GM12878 (cell line): Measurements from ENCODE around the gene APCDD1L. TPM values are rescaled to one million over a fixed set of nuclear protein-coding genes. Genes with fewer than 3 reads are reported as not detected.

Experiments
- ATAC-seq: fragments of 200-7000 bp; cut with Tn5 transposase; 3 replicates; pipeline ENCODE4 v1.9.1; 2020; ENCODE audit warnings: mild to moderate bottlenecking, moderate library complexity
- BruUV-seq: library from RNA; stranded (reverse); fragments of 400-500 nt; replicated peaks from 2 replicates; lab custom pipeline; 2021; lab: Mats Ljungman, UMichigan
- CTCF ChIA-PET: fragments of 300-600 bp; sonication (Branson Sonifier 250); formaldehyde crosslinking; extraction: SDS; loops from one replicate; lab custom pipeline; 2021; ENCODE audit warnings: inconsistent platforms; lab: Yijun Ruan, JAX
- POLR2A ChIA-PET: fragments of 350-600 bp; formaldehyde crosslinking; extraction: SDS; loops from one replicate; lab custom pipeline; 2021; ENCODE audit warnings: inconsistent platforms; lab: Charles Lee
- RAD21 ChIA-PET: fragments of 300-600 bp; sonication (Branson Sonifier 250); formaldehyde crosslinking; loops from one replicate; lab custom pipeline; 2023; ENCODE audit warnings: antibody characterized with exemption; ENCODE audit not compliant: unreplicated experiment; lab: Charles Lee
- SMC1A ChIA-PET: fragments of 300-600 bp; sonication (Branson Sonifier 250); formaldehyde crosslinking; loops from one replicate; lab custom pipeline; 2023; ENCODE audit not compliant: unreplicated experiment, uncharacterized antibody; lab: Charles Lee
- DNase-seq: peaks from one replicate; pipeline ENCODE4 v3.0.0-alpha.2; 2011; ENCODE audit warnings: low read depth, low spot score
- FAIRE-seq: peaks from 3 replicates; lab custom pipeline; 2011; peaks lifted over from hg19 to GRCh38; lab: Jason Lieb, UNC
- H2AFZ ChIP-seq: 2 replicates; pipeline ENCODE4 v1.6.0; 2011; ENCODE audit warnings: low read depth, low read length, control low read depth; ENCODE audit not compliant: control insufficient read depth
- H3K27ac ChIP-seq: 2 replicates; pipeline ENCODE4 v1.5.1; 2011; ENCODE audit warnings: control low read depth; ENCODE audit not compliant: control insufficient read depth, insufficient read depth
- H3K27me3 ChIP-seq, 2 experiments: replicated peaks in 1 of 2; 2 replicates each; pipeline versions ENCODE4 v1.6.0 to v1.6.1; 2011; ENCODE audit warnings: low read length in 1 of 2; ENCODE audit not compliant: control insufficient read depth in 2 of 2, insufficient read depth in 2 of 2
- H3K36me3 ChIP-seq, 2 experiments: 2 replicates each; pipeline ENCODE4 v1.5.1; 2011; ENCODE audit warnings: low read length in 1 of 2; ENCODE audit not compliant: control insufficient read depth in 2 of 2, insufficient read depth in 2 of 2
- H3K4me1 ChIP-seq: 2 replicates; pipeline ENCODE4 v1.6.1; 2011; ENCODE audit warnings: mild to moderate bottlenecking, low read length, moderate library complexity, mixed read lengths; ENCODE audit not compliant: control insufficient read depth, insufficient read depth
- H3K4me2 ChIP-seq: 2 replicates; pipeline ENCODE4 v1.6.0; 2011; ENCODE audit warnings: control low read depth; ENCODE audit not compliant: control insufficient read depth, insufficient read depth
- H3K4me3 ChIP-seq: fragments of 200-600 bp; sonication (generic); 2 replicates; pipeline ENCODE4 v1.5.1; 2016
- H3K79me2 ChIP-seq: 2 replicates; pipeline ENCODE4 v1.6.0; 2011; ENCODE audit warnings: low read length; ENCODE audit not compliant: control insufficient read depth, insufficient read depth
- H3K9ac ChIP-seq: 2 replicates; pipeline ENCODE4 v1.8.0; 2011; ENCODE audit warnings: low read length, control low read depth, mixed read lengths; ENCODE audit not compliant: control insufficient read depth, insufficient read depth
- H3K9me3 ChIP-seq: replicated peaks from 3 replicates; pipeline ENCODE4 v1.5.1; 2011; ENCODE audit warnings: mild to moderate bottlenecking, low read length; ENCODE audit not compliant: control insufficient read depth, insufficient read depth
- H4K20me1 ChIP-seq: 2 replicates; pipeline ENCODE4 v1.6.0; 2011; ENCODE audit not compliant: control insufficient read depth, insufficient read depth
- JUND ChIP-seq: IDR thresholded peaks from 2 replicates; pipeline ENCODE4 v1.6.1; 2012; ENCODE audit warnings: low read depth, mild to moderate bottlenecking, low read length, improper control_type of control experiment, moderate library complexity
- RFX5 ChIP-seq: IDR thresholded peaks from 2 replicates; pipeline ENCODE4 v1.6.1; 2011; ENCODE audit warnings: low read depth, low read length, improper control_type of control experiment
- SMARCA5 ChIP-seq: fragments of 450-650 bp; IDR thresholded peaks from 2 replicates; pipeline ENCODE4 v1.6.1; 2017; ENCODE audit warnings: mild to moderate bottlenecking
- TCF3 ChIP-seq: IDR thresholded peaks from 2 replicates; pipeline ENCODE4 v1.6.1; 2012; ENCODE audit warnings: low read depth, mild to moderate bottlenecking, low read length, borderline replicate concordance; ENCODE audit not compliant: insufficient read depth
- ZNF24 ChIP-seq: fragments of 450-650 bp; IDR thresholded peaks from 2 replicates; pipeline ENCODE4 v1.6.1; 2017; ENCODE audit warnings: antibody characterized with exemption, mild to moderate bottlenecking
- WGBS: methylation state at CpG from one replicate; pipeline ENCODE4 v1.1.6; 2016; ENCODE audit warnings: low lambda C conversion rate; ENCODE audit not compliant: insufficient replicate concordance, insufficient coverage; ENCODE audit errors: missing lambda C conversion rate; 5-methylcytosine and 5-hydroxymethylcytosine counted together
- in situ Hi-C: fragments of 300-500 bp; cut with MboI; formaldehyde crosslinking; loops from 9 replicates; pipeline ENCODE4 v1.14.3; 2018; ENCODE audit warnings: mixed read lengths
- intact Hi-C: fragments of 100-400 bp; cut with micrococcal nuclease; formaldehyde crosslinking; loops from one replicate; pipeline ENCODE4 v1.14.2; 2022; ENCODE audit not compliant: unreplicated experiment
- polyA plus RNA-seq, 11 experiments: library from polyadenylated mRNA; depleted of rRNA in 4 of 11; unstranded in 6 of 11; stranded (reverse) in 5 of 11; fragments of >200 nt; fragmentation: Nextera tagmentation in 4 of 11; fragmentation: Illumina TruSeq in 1 of 11; extraction: Ambion mirVana in 4 of 11; extraction: Trizol in 1 of 11; gene quantifications; 1 replicate in 1 of 11; 2 replicates in 10 of 11; pipeline versions ENCODE4 v1.2.1 to v1.2.3, GENCODE V29; 2011 to 2016; ENCODE audit warnings: inconsistent platforms in 2 of 11, missing spikeins in 2 of 11, low read depth in 1 of 11
- total RNA-seq, 4 experiments: library from RNA; depleted of rRNA in 3 of 4; stranded (reverse); fragments of >200 nt in 3 of 4; fragmentation: Illumina TruSeq in 1 of 4; extraction: Trizol in 1 of 4; gene quantifications; 2 replicates each; pipeline versions ENCODE4 v1.2.1 to v1.2.3, GENCODE V29; 2013 to 2021
- TF ChIP-seq, protein P1 (sequence below): fragments of 450-650 bp; formaldehyde crosslinking; IDR thresholded peaks from 2 replicates; pipeline ENCODE4 v1.5.0; 2022; ENCODE audit warnings: mild to moderate bottlenecking, missing genetic modification characterization

APCDD1L gene
- total and polyA plus RNA-seq, 10 of the 15 experiments (the other 5 are each of a cell fraction or from before 2014, with no cell fraction given): 0.14 to 0.50 TPM; not detected in 8

- TF ChIP-seq, protein P1, sequence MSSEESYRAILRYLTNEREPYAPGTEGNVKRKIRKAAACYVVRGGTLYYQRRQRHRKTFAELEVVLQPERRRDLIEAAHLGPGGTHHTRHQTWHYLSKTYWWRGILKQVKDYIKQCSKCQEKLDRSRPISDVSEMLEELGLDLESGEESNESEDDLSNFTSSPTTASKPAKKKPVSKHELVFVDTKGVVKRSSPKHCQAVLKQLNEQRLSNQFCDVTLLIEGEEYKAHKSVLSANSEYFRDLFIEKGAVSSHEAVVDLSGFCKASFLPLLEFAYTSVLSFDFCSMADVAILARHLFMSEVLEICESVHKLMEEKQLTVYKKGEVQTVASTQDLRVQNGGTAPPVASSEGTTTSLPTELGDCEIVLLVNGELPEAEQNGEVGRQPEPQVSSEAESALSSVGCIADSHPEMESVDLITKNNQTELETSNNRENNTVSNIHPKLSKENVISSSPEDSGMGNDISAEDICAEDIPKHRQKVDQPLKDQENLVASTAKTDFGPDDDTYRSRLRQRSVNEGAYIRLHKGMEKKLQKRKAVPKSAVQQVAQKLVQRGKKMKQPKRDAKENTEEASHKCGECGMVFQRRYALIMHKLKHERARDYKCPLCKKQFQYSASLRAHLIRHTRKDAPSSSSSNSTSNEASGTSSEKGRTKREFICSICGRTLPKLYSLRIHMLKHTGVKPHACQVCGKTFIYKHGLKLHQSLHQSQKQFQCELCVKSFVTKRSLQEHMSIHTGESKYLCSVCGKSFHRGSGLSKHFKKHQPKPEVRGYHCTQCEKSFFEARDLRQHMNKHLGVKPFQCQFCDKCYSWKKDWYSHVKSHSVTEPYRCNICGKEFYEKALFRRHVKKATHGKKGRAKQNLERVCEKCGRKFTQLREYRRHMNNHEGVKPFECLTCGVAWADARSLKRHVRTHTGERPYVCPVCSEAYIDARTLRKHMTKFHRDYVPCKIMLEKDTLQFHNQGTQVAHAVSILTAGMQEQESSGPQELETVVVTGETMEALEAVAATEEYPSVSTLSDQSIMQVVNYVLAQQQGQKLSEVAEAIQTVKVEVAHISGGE (CRISPR knock-in tag): no peak
- TF ChIP-seq, all 136 proteins: peak for 0
These were observed 47.3 kb downstream of the APCDD1L start (continued) for GRCh38 chr20:58467572-58468527.

- in situ Hi-C loops: loop anchor here (25.0 kb wide), 1 partner anchor 170 kb away; no protein-coding TSS in a partner anchor
- Histone ChIP-seq H4K20me1 (no peaks in the 10 kb centered on the region), H2AFZ (no peak overlapping the region), H3K36me3 (no peaks in the 10 kb centered on the region), H3K4me3 (no peak overlapping the region), H3K79me2 (no peaks in the 10 kb centered on the region), H3K9ac (no peak overlapping the region), H3K9me3 (no peaks in the 10 kb centered on the region), H3K4me1 (no peaks in the 10 kb centered on the region), H3K27me3 (no peaks in the 10 kb centered on the region), H3K27ac (no peak overlapping the region), H3K4me2 (no peak overlapping the region)
- RAD21 ChIA-PET: no interaction called here
- POLR2A ChIA-PET: no interaction called here
- SMC1A ChIA-PET: no interaction called here
- 89% methylated on average over 47 of the region's 68 CpGs for WGBS
- CTCF ChIA-PET: no interaction called here
- TF ChIP-seq TCF3 (no peak), JUND (no peak), SMARCA5 (no peak), ZNF24 (no peak), RFX5 (no peak)
- ATAC-seq (no peak), FAIRE-seq (no peak), DNase-seq (no peak)
- intact Hi-C loops: no loop called here
- BruUV-seq: no TSS peak
These were observed 48.2 kb downstream of the APCDD1L start for GRCh38 chr20:58466729-58467571.
